ENCODE results near the gene GPR35. TPM values are rescaled to one million over a fixed set of nuclear protein-coding genes. Genes with fewer than 3 reads are reported as not detected.
"Not testable (repeated sequence)": the region's sequence is repeated elsewhere in the genome, so short reads cannot be mapped to it uniquely, and the experiment has no call there.

The GPR35 gene
- total RNA-seq, 1 donor from 2014 or later = 71.2 TPM

DNA sequence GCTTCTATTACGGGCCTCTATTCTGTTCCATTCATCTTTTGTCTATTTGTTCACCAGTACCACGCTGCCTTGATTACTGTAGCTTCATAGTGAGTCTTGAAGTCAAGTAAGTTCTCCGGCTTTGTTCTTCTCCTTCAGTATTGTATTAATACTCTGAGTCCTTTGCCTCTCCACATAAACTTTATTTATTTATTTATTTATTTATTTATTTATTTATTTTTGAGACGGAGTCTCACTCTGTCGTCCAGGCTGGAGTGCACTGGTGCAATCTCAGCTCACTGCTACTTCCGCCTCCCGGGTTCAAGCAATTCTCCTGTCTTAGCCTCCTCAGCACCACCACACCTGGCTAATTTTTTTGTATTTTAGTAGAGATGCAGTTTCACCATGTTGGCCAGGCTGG is 34.6 kb downstream of the GPR35 start:
- DNase-seq (ENCODE audit: low spot score) = not testable (repeated sequence)

DNA sequence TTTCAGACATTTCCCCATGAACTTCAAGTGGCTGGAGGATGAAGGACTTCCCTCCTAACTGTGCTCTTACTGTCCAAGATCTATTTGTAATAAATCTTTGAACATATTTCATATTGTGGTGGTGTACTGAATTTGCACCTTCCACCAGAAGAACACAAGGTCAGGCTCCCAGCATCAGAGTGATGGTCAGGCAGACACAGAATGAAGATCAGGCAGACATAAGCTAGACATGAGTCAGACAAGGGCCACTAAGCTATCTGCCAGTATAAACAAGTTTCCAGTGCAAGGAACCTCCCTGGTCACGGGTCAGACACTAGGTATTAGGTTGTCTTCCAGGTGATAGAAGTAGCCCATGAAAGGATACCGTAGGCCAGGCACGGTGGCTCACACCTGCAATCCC is 37.4 kb downstream of the GPR35 start:
- DNase-seq (ENCODE audit: low spot score) = no peak

DNA sequence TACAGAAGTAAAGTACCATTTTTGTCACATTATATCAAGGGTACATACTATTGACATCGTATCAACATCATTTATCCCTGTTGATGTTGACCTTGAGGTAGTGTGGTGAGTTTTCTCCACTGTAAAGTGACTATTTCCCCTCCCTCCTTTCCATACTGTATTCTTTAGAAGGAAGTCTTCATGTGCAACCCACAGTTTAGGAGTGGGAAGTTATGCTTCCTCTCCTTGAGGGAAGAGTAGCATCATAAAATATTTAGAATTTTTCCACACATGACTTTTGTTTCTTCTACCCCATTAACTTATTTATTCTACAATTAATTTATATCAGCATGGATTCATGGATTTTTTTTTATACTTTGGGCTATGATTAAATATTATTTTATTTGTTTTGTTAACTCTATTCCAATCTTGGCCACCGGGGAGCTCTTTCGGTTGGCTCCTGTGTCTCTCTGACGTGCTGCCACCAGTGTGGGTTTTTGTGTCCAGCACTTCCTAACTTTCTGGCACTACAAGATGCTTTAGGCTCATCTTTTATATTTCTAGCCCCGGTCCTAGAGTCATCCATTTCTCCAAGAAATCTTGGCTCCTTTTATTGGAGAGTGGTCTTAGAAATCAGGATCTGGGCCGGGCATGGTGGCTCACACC is 38.4 kb downstream of the GPR35 start:
- DNase-seq (ENCODE audit: low spot score) = no peak

DNA sequence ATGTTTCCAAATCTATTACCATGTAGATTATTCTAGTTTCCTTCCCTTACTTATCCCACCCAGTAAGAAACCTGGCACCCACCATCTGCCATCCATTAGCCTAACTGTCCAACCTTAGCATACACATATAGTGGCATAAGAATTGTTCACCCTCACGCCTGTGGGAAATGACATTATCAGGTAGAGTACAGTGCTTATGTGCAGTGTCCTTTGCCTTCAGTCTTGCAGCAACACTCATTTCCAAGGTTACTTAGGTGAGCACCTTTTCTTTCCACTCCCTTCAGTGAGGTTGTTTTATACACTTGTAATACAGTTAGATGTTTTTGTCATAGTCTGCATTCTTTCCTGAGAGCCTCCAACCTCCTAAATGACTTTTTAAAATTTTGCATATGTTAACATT is 39.3 kb downstream of the GPR35 start:
- DNase-seq (ENCODE audit: low spot score) = no peak

DNA sequence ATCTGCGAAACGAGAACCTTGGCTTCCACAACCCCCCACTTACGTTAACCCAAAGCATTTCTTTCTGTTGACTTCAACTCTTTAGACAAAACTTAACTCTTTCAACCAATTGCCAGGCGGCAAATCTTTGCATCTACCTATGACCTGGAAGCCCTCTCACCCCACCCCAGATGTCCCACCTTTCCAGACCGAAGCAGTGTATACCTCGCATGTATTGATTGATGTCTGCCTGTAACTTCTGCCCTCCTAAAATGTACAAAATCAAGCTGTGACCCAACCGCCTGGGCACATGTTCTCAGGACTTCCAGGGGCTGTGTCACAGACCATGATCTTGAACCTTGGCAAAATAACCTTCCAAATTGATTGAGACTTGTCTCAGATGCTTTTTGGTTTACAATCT is 45.1 kb downstream of the GPR35 start:
- DNase-seq (ENCODE audit: low spot score) = no peak

DNA sequence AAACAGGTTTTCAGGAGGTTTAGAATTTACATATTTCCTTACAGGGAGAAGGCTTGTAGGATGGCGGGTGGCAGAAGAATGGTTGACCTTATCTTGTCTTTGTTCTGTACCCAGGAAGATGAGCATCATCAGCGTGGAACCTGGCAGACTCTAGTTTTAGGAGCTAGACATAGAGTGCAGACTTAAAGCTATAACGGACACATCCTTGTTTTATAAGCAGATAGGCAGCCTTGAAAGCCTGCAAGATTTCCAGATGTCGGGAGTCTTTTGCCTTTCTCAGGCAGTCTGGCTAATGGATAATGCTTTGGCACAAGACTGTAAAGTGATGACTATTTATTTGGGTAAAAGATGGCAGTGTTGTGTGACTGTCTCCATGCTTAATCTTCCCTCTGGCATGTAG is 45.7 kb downstream of the GPR35 start:
- no peak for DNase-seq (ENCODE audit: low spot score)

DNA sequence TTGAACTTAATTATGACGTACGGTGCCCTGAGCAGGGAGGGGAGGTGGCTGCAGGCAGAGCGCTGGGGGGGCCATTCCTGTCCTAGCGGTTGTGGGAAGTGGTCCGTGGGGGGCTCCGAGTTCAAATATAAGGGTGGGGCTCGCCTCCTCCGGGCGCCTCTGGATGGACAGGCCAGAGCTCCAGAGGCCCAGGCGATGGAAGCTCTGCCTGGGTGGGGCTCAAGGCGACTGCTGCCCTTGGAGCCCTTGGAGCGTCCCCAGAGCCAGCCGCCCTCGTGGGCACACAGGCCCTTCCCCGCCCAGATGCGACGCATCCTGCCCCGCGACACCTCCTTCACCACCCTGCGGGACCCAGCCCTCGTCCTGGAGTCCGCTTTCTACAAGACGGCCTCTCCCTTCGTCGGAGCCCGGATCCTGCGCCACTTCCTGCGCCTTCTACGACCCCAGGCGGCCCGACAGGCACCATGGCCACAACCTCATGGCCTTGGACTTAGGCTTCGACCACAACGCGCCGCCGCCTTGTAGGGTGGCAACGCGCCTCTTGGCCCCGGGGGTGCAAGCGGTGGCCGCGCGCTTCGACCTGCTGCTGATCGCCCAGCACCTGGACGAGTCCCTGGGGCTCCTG is 46.9 kb downstream of the GPR35 start:
- no peak for DNase-seq (ENCODE audit: low spot score)

DNA sequence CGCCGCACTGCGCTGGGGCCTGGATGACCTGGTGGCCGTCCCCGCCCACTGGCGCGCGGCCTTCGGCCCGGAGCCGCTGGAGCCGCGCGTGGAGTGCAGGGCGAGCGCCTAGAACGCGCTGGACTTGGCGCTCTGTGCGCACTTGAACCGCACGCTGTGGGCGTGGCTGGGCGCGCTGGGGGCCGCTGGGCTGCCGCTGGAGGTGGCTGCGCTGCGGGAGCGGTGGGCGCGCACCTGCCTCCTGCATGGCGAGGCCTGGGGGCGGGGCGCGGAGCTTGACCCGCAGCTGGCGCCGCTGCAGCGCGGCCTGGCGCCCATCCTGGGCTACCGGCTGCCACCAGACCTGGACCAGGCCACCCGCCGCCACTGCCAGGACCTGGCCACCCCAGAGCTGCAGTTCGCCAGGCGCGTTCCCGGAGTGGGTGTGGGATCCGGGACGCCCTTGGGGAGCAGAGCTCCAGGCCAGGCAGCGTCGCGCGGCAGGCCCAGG is 47.5 kb downstream of the GPR35 start:
- DNase-seq (ENCODE audit: low spot score) = no peak

DNA sequence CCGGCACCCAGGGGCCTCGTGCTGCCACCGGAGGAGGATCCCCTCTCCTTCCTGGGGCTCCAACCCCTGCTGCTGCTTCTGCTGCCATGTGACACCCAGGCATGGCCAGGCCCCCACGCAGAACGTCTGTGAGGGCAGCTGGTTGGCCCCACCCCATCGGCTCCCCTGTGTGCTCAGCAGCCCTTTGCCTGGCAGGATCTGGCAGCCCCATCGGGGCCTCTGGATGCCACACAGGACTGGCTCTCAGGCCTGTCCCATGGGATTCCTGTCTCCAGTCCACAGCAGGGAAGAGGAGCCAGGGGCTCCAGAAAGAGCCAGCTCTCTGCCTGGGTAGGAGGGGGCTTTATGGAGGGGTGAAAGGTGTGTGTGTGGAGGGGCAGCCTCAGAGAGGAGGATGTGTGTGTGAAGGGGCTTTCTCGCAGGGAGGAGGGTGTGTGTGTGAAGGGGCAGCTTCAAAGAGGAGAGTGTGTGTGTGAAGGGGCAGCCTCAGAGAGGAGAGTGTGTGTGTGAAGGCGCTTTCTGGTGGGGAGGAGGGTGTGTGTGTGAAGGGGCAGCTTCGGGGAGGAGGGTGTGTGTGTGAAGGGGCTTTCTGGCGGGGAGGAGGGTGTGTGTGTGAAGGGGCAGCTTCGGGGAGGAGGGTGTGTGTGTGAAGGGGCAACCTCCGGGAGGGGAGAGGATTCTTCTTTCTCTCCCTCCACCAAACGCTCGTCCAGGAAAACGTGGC is 49.3 kb downstream of the GPR35 start:
- DNase-seq (ENCODE audit: low spot score) = not testable (repeated sequence)

DNA sequence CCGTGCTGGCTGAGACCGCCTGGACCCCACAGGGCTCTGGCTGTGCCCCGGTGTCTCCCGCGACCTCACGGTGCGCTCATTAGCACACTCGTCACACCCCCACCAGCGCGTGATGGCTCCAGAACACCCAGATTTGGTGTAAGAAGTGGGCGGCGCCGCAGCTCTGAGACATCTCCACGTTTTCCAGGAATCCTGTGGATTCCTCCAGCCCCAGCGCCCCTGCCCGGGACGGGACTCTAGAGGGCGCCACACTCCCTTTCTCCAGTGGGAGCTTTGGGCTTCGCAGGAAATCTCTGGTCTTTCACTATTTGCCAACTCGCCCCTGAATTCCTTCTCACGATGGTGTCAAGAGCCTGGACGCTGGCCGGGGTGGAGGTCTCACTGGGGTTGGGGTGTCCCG is 50.1 kb downstream of the GPR35 start:
- not testable (repeated sequence) for DNase-seq (ENCODE audit: low spot score)

DNA sequence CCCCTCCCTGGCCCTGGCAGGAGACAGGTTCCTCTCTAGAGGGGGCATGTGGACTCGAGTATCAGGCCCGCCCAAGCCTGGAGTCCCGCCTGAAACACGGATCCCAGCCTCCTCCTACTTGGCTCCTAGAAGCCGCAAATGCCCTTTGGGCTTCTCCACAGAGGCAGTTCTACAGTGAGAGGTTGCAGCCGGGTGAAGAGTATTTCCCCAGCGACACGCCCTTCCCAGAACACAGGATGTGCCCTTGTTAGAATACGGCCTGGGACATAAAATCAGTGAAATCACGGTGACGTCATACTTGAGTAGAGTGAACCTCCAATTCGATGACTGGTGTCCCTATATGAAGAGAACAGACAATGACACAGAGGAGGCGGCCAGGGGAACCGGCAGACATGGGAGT is 52.8 kb downstream of the GPR35 start:
- DNase-seq (ENCODE audit: low spot score) = not testable (repeated sequence)

DNA sequence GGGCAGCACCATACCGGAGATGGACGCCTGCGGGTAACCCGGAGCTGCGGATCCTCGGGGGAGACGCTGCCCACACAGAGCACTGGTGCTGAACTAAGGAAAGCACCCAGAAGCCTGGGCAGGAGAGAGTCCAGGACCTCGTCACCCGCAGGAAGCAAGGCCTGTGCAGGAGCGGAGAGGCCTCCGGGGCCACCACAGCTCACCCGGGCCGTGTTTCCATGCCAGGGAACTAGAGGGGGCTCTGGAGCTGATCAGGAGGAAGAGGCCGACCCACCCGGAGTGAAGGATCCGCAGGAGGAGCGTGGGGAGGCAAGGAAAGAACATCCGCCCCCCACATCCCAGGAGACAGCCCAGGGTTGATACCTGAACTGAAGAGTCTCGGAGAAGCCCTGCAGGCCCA is 53.6 kb downstream of the GPR35 start:
- not testable (repeated sequence) for DNase-seq (ENCODE audit: low spot score)

DNA sequence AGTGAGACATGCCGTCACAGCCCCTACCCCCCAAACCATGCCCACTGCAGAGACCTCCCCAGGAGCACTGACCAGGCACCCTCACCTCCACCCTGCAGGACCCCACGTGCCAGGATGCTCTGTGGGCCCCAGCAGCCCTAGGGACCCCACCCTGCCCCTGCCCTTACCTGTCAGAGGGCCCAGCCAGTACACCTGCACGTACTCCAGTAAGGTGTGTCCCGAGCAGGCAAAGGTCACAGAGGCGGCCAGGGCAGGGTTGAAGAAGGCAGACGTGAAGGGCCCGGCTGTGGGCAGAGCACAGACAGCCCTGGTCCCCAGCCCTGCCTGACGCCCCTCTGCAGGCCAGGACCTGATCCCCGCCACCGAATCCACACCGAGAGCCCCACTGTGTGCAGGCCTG is 54.9 kb downstream of the GPR35 start:
- DNase-seq (ENCODE audit: low spot score) = not testable (repeated sequence)

Other genes with a start within 250 kb of the GPR35 start
- 65.7 TPM for gene GPC1, start 189.8 kb upstream of the GPR35 start, total RNA-seq
- 25.6 TPM for gene ANKMY1, start 67.5 kb upstream of the GPR35 start, total RNA-seq
- gene DUSP28, start 65.1 kb upstream of the GPR35 start, total RNA-seq = 4.0 TPM
- gene RNPEPL1, start 57.0 kb upstream of the GPR35 start, total RNA-seq = 91.8 TPM
- gene CAPN10, start 38.7 kb upstream of the GPR35 start, total RNA-seq = 56.1 TPM
- gene AQP12B, start 57.4 kb downstream of the GPR35 start, total RNA-seq = not detected
- not detected for gene AQP12A, start 66.4 kb downstream of the GPR35 start, total RNA-seq
- 1.6 TPM for gene KIF1A, start 194.7 kb downstream of the GPR35 start, total RNA-seq
- 1.6 TPM for gene AGXT, start 243.3 kb downstream of the GPR35 start, total RNA-seq

Measured in mucosa of gallbladder (tissue), 1 donor.